Retinal pigment epithelial cell (primary cell): Measurements from ENCODE around the gene PCDHGB5.
"Not testable (repeated sequence)": the region's sequence is repeated elsewhere in the genome, so short reads cannot be mapped to it uniquely, and the experiment has no call there.

Experiments
- DNase-seq: peaks from one replicate; pipeline ENCODE4 v3.0.0-alpha.2; 2010; ENCODE audit warnings: low read depth
- H3K4me3 ChIP-seq: 2 replicates; pipeline ENCODE4 v1.5.1; 2011; ENCODE audit warnings: mild to moderate bottlenecking, low read length, control low read depth, moderate library complexity
- TF ChIP-seq, protein P1 (sequence below): conservative IDR thresholded peaks from 2 replicates; pipeline ENCODE4 v1.5.1; 2011; ENCODE audit warnings: low read depth, low read length, control low read depth, inconsistent platforms

The PCDHGB5 gene

DNA sequence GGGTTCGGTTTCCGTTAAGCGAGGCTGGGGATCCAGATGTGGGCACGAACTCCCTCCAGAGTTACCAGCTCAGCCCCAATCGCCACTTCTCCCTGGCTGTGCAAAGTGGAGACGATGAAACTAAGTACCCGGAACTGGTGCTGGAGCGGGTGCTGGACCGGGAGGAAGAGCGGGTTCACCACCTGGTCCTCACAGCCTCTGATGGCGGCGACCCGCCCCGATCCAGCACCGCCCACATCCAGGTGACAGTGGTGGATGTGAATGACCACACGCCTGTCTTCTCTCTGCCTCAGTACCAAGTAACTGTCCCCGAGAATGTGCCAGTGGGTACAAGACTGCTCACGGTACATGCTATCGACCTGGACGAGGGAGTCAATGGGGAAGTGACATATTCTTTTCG lies 14.4 kb upstream of the PCDHGB5 start:
- peak overlapping the region; percentile 6 for H3K4me3 ChIP-seq
- TF ChIP-seq, protein P1, sequence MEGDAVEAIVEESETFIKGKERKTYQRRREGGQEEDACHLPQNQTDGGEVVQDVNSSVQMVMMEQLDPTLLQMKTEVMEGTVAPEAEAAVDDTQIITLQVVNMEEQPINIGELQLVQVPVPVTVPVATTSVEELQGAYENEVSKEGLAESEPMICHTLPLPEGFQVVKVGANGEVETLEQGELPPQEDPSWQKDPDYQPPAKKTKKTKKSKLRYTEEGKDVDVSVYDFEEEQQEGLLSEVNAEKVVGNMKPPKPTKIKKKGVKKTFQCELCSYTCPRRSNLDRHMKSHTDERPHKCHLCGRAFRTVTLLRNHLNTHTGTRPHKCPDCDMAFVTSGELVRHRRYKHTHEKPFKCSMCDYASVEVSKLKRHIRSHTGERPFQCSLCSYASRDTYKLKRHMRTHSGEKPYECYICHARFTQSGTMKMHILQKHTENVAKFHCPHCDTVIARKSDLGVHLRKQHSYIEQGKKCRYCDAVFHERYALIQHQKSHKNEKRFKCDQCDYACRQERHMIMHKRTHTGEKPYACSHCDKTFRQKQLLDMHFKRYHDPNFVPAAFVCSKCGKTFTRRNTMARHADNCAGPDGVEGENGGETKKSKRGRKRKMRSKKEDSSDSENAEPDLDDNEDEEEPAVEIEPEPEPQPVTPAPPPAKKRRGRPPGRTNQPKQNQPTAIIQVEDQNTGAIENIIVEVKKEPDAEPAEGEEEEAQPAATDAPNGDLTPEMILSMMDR = no peak
- DNase-seq = no peak

DNA sequence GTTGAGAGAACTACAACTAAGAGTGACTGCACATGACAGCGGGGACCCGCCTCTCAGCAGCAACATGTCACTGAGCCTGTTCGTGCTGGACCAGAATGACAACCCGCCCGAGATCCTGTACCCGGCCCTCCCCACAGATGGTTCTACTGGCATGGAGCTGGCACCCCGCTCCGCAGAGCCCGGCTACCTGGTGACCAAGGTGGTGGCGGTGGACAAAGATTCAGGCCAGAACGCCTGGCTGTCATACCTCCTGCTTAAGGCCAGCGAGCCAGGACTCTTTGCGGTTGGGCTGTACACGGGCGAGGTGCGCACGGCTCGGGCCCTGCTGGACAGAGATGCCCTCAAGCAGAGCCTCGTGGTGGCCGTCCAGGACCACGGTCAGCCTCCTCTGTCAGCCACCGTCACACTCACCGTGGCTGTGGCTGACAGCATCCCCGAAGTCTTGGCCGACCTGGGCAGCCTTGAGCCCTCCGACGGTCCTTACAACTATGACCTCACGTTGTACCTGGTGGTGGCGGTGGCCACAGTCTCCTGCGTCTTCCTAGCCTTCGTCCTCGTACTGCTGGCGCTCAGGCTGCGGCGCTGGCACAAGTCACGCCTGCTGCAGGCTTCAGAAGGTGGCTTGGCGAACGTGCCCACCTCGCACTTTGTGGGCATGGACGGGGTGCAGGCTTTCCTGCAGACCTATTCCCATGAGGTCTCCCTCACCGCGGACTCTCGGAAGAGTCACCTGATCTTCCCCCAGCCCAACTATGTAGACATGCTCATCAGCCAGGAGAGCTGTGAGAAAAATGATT lies 13.1 kb upstream of the PCDHGB5 start:
- TF ChIP-seq, protein P1 = no peak
- DNase-seq = no peak
- H3K4me3 ChIP-seq = no peak overlapping the region

DNA sequence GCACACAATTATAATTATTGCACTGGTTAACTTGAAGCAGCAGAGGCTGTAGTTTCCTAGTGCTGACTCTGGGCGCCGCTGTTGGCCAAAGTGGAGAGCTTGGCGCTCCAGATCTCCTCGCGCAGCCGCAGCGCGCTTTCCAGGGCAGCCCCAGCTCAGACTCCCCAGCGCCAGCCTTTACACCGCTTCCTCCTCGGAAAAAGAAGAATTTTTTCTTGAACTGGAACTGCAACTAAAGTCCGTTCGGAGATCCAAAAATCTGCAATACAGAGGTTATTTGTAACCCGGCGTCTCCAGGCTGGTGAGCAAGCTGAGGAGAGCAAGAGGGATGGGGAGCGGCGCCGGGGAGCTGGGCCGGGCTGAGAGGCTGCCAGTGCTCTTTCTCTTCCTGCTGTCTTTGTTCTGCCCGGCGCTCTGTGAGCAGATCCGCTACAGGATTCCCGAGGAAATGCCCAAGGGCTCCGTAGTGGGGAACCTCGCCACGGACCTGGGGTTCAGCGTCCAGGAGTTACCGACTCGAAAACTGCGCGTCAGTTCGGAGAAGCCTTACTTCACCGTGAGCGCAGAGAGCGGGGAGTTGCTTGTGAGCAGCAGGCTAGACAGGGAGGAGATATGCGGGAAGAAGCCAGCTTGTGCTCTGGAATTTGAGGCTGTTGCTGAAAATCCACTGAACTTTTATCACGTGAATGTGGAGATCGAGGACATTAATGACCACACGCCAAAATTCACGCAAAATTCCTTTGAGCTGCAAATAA lies 10.0 kb upstream of the PCDHGB5 start, which contains the start of gene PCDHGB4:
TSS of gene PCDHGB4 (plus strand) at position 142 of the 755 bp plus-strand sequence. CDS start at position 329, 187 bp downstream.
- TF ChIP-seq, protein P1 = peak; percentile 57
- not testable (repeated sequence) for DNase-seq

DNA sequence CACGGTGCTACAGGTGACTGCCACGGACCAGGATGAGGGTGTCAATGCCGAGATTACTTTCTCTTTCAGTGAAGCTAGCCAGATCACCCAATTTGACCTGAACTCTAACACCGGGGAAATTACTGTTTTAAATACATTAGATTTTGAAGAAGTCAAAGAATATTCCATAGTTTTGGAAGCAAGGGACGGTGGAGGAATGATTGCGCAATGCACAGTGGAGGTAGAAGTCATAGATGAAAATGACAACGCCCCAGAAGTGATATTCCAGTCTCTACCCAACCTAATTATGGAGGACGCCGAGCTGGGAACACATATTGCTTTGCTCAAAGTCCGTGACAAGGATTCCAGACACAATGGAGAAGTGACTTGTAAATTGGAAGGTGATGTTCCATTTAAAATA lies 9.1 kb upstream of the PCDHGB5 start:
- TF ChIP-seq, protein P1 = no peak
- H3K4me3 ChIP-seq = no peak overlapping the region
- no peak for DNase-seq

More for the DNA sequence above, 10.0 kb upstream of the PCDHGB5 start, which contains the start of gene PCDHGB4:
- peak within 1 kb of the TSS; percentile 35 for H3K4me3 ChIP-seq

DNA sequence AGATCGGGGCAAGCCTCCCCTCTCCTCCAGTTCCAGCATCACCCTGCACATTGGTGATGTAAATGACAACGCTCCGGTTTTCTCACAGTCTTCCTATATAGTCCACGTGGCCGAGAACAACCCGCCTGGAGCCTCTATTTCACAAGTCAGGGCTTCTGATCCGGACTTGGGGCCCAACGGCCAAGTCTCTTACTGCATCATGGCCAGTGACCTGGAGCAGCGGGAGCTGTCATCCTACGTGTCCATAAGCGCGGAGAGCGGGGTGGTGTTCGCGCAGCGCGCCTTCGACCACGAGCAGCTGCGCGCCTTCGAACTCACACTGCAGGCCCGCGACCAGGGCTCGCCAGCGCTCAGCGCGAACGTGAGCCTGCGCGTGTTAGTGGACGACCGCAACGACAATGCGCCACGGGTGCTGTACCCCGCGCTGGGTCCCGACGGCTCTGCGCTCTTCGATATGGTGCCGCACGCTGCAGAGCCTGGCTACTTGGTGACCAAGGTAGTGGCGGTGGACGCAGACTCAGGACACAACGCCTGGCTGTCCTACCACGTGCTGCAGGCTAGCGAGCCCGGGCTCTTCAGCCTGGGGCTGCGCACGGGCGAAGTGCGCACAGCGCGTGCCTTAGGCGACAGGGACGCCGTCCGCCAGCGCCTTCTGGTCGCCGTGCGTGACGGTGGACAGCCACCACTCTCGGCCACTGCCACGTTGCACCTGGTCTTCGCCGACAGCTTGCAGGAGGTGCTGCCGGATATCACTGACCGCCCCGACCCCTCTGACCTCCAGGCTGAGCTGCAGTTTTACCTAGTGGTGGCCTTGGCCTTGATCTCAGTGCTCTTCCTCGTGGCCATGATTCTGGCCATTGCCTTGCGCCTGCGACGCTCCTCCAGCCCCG lies 8.3 kb upstream of the PCDHGB5 start:
- H3K4me3 ChIP-seq = no peak overlapping the region
- TF ChIP-seq, protein P1 = no peak
- no peak for DNase-seq

DNA sequence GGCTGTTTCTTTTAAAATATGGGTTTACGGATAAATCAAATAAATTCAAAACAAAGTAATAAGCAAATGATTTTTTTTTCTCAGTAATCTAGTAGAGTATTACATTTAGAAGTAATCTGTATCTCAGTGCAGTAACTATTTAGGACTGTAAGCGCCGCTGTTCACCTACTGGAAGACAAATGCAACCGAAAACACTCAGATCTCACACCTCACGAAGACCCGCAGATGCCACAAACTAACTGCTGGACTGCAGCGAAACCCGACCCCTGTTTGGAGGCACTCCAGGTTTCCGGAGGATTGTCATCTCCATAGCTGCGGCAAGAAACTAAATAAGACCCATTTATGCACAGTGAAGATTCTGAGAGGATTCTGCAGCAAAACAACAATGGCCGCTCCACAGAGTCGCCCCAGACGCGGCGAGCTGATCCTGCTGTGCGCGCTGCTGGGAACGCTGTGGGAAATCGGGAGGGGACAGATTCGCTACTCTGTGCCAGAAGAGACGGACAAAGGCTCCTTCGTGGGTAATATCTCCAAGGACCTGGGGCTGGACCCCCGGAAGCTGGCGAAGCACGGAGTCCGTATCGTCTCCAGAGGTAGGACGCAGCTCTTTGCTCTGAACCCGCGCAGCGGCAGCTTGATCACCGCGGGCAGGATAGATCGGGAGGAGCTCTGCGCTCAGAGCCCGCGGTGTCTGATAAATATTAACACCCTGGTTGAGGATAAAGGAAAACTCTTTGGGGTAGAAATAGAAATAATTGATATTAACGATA lies 5.1 kb upstream of the PCDHGB5 start, which contains the start of gene PCDHGA8:
TSS of gene PCDHGA8 (plus strand) at position 205 of the 770 bp plus-strand sequence. CDS start at position 386, 181 bp downstream.
- no peak for DNase-seq
- TF ChIP-seq, protein P1 = peak; percentile 9
- no peak within 1 kb of the TSS for H3K4me3 ChIP-seq
